ENCODE measurements around the gene ADAP1. TPM values are rescaled to one million over a fixed set of nuclear protein-coding genes. Genes with fewer than 3 reads are reported as not detected.

Gene ADAP1
- total RNA-seq, 2 donors from 2014 or later = 3.8 to 6.5 TPM

DNA sequence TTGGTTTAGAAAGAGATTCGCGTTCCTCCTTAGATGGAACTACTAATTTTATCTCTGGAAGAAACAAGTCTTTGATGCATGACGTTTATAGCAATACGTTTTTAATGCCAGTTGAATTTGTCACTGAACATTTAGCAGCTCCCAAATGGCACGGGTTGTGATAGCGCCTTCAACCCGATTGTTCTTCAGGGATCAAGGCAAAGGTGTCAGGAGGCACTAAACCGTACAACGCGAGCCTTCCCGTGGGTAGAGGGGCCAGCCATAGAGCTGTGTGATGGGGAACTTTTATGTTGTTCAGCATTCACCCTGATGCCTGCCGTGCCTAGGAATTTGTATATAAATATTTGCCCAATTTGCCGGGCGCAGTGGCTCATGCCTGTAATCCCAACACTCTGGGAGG lies 74.8 kb downstream of the ADAP1 start:
- Histone ChIP-seq H3K9me3 (ENCODE audit: control insufficient read depth, low read length) (no peaks in the 10 kb centered on the region), H3K27ac (ENCODE audit: low read depth, low read length) (no peak overlapping the region), H3K27me3 (ENCODE audit: control insufficient read depth, insufficient read depth, low read length, poor library complexity, severe bottlenecking) (no peaks in the 10 kb centered on the region), H3K4me1 (ENCODE audit: control insufficient read depth, insufficient read depth, low read length) (no peaks in the 10 kb centered on the region), H3K4me3 (ENCODE audit: low read length) (peak overlapping the region; percentile 35), H3K36me3 (ENCODE audit: control insufficient read depth, insufficient read depth, low read length) (peaks cover 32% of the 10 kb centered on the region), H3K9ac (ENCODE audit: extremely low read depth, low read length, poor library complexity, severe bottlenecking) (no peak overlapping the region)
- H3K27ac Mint-ChIP-seq = no peak overlapping the region
- no peak overlapping the region for H3K4me3 Mint-ChIP-seq
- H3K27me3 Mint-ChIP-seq (ENCODE audit: insufficient read depth) = no peaks in the 10 kb centered on the region
- TF ChIP-seq, protein P1, sequence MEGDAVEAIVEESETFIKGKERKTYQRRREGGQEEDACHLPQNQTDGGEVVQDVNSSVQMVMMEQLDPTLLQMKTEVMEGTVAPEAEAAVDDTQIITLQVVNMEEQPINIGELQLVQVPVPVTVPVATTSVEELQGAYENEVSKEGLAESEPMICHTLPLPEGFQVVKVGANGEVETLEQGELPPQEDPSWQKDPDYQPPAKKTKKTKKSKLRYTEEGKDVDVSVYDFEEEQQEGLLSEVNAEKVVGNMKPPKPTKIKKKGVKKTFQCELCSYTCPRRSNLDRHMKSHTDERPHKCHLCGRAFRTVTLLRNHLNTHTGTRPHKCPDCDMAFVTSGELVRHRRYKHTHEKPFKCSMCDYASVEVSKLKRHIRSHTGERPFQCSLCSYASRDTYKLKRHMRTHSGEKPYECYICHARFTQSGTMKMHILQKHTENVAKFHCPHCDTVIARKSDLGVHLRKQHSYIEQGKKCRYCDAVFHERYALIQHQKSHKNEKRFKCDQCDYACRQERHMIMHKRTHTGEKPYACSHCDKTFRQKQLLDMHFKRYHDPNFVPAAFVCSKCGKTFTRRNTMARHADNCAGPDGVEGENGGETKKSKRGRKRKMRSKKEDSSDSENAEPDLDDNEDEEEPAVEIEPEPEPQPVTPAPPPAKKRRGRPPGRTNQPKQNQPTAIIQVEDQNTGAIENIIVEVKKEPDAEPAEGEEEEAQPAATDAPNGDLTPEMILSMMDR (conservative IDR thresholded peaks at IDR 0.05) = no peak
- no peaks in the 10 kb centered on the region for H3K9me3 Mint-ChIP-seq
- DNase-seq = no peak
- peaks cover 11% of the 10 kb centered on the region for H3K4me1 Mint-ChIP-seq
- whole genome bisulfite sequencing, 2 experiments (ENCODE audit: insufficient coverage in 1 of 2, insufficient read length in 1 of 2) = 95 to 97% methylated on average over 10 to 14 of the region's 14 CpGs
- H3K36me3 Mint-ChIP-seq (ENCODE audit: low read depth) = peaks cover 24% of the 10 kb centered on the region

- TF ChIP-seq, protein P1 (conservative IDR thresholded peaks at IDR 0.05) = no peak
- Mint-ChIP-seq H3K27ac (no peak overlapping the region), H3K4me3 (peak overlapping the region; percentile 83), H3K36me3 (ENCODE audit: low read depth) (peaks cover 28% of the 10 kb centered on the region), H3K4me1 (peaks cover 11% of the 10 kb centered on the region), H3K9me3 (no peaks in the 10 kb centered on the region), H3K27me3 (ENCODE audit: insufficient read depth) (no peaks in the 10 kb centered on the region)
- Histone ChIP-seq H3K4me1 (ENCODE audit: control insufficient read depth, insufficient read depth, low read length) (no peaks in the 10 kb centered on the region), H3K27ac (ENCODE audit: low read depth, low read length) (no peak overlapping the region), H3K4me3 (ENCODE audit: low read length) (peak overlapping the region; percentile 35), H3K9me3 (ENCODE audit: control insufficient read depth, low read length) (no peaks in the 10 kb centered on the region), H3K36me3 (ENCODE audit: control insufficient read depth, insufficient read depth, low read length) (peaks cover 36% of the 10 kb centered on the region), H3K9ac (ENCODE audit: extremely low read depth, low read length, poor library complexity, severe bottlenecking) (no peak overlapping the region), H3K27me3 (ENCODE audit: control insufficient read depth, insufficient read depth, low read length, poor library complexity, severe bottlenecking) (no peaks in the 10 kb centered on the region)
- WGBS, 2 experiments (ENCODE audit: insufficient coverage in 1 of 2, insufficient read length in 1 of 2) = 91 to 95% methylated on average over 15 of the region's 15 CpGs
- DNase-seq = no peak
These were observed 75.4 kb downstream of the ADAP1 start for GRCh38 chr7:879093-879492.

DNA sequence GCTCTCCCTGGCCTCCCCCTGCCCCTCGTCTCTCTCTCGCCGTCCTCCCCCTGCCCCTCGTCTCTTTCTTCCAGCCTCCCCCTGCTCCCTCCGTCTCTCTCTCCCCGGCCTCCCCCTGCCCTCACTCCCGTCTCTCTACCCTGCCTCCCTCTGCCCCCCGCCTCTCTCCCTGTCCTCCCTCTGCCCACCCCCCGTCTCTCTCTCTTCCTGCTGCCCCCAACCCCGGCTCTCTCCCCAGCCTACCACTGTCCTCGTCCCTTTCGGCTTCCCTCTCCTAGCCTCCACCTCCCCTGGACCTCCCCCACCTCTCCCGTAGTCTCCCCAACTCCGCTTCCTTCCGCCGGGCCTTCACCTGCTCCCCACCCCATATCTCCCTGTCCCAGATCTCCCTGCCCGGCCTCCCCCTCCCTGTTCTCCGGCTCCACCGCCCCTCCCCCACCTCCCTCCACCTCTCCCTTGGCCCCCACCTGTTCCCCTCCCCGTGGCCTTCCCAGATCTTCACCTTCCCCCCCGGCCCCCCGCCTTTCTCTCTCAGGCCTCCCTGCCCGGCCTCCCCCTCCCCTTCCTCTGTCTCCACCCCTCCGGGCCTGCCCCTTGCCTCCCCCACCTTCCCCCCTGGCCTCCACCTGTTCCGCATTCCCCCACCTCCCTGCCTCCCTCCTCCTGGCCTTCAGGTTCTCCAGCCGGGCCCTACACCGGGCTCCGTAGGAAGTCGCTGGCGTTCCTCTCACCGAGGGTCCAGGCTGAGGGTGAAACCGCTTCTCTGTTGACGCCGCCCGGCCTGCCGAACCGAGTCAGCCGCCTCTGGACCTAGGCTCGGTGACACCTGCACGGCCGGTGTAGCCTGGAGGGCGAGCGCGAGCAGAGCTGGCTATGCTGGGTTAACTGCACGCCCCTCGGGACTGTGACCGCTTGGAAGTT lies 76.9 kb downstream of the ADAP1 start:
- TF ChIP-seq, protein P1 (conservative IDR thresholded peaks at IDR 0.05) = no peak
- Mint-ChIP-seq H3K4me1 (peaks cover 16% of the 10 kb centered on the region), H3K36me3 (ENCODE audit: low read depth) (peaks cover 43% of the 10 kb centered on the region), H3K4me3 (peak overlapping the region; percentile 83), H3K27me3 (ENCODE audit: insufficient read depth) (no peaks in the 10 kb centered on the region), H3K27ac (peak overlapping the region; percentile 87), H3K9me3 (peaks cover 10% of the 10 kb centered on the region)
- peak overlapping the region; percentile 64 for H3K9ac ChIP-seq (ENCODE audit: extremely low read depth, low read length, poor library complexity, severe bottlenecking)
- peak; percentile 70 for DNase-seq
- WGBS, 2 experiments (ENCODE audit: insufficient coverage in 1 of 2, insufficient read length in 1 of 2) = 18 to 35% methylated on average over 17 to 46 of the region's 47 CpGs
- H3K4me1 ChIP-seq (ENCODE audit: control insufficient read depth, insufficient read depth, low read length) = peaks cover 4% of the 10 kb centered on the region
- peak overlapping the region; percentile 84 for H3K4me3 ChIP-seq (ENCODE audit: low read length)
- H3K27ac ChIP-seq (ENCODE audit: low read depth, low read length) = peak overlapping the region; percentile 71
- no peaks in the 10 kb centered on the region for H3K27me3 ChIP-seq (ENCODE audit: control insufficient read depth, insufficient read depth, low read length, poor library complexity, severe bottlenecking)
- H3K9me3 ChIP-seq (ENCODE audit: control insufficient read depth, low read length) = no peaks in the 10 kb centered on the region
- H3K36me3 ChIP-seq (ENCODE audit: control insufficient read depth, insufficient read depth, low read length) = peaks cover 48% of the 10 kb centered on the region
